ENCODE data around the gene HIPK3.

The HIPK3 gene

GRCh38 chr11:33264926-33265325 is 7.7 kb downstream of the HIPK3 start:
- TF ChIP-seq CTCF (IDR thresholded peaks at IDR 0.05; ENCODE audit: low read depth, low read length), result no peak
- H3K4me1 ChIP-seq, result no peaks in the 10 kb centered on the region

GRCh38 chr11:33266393-33267215 is 9.4 kb downstream of the HIPK3 start:
- Histone ChIP-seq H3K4me3 (ENCODE audit: low read depth, low read length) (no peak overlapping the region), H3K27me3 (no peaks in the 10 kb centered on the region), H3K9me3 (no peaks in the 10 kb centered on the region), H3K4me1 (no peaks in the 10 kb centered on the region), H3K36me3 (no peaks in the 10 kb centered on the region)
- TF ChIP-seq CTCF (IDR thresholded peaks at IDR 0.05; ENCODE audit: low read depth, low read length), result no peak
- DNase-seq, result no peak

More at GRCh38 chr11:33264926-33265325, 7.7 kb downstream of the HIPK3 start:
- no peaks in the 10 kb centered on the region for H3K9me3 ChIP-seq
- no peaks in the 10 kb centered on the region for H3K27me3 ChIP-seq
- no peaks in the 10 kb centered on the region for H3K36me3 ChIP-seq
- no peak overlapping the region for H3K4me3 ChIP-seq (ENCODE audit: low read depth, low read length)
- no peak for DNase-seq

GRCh38 chr11:33268945-33269540 is 11.9 kb downstream of the HIPK3 start:
- DNase-seq, result no peak

GRCh38 chr11:33269822-33270221 is 12.6 kb downstream of the HIPK3 start:
- no peak for TF ChIP-seq CTCF (IDR thresholded peaks at IDR 0.05; ENCODE audit: low read depth, low read length)
- Histone ChIP-seq H3K4me3 (ENCODE audit: low read depth, low read length) (no peak overlapping the region), H3K4me1 (no peaks in the 10 kb centered on the region), H3K36me3 (no peaks in the 10 kb centered on the region), H3K27me3 (no peaks in the 10 kb centered on the region), H3K9me3 (no peaks in the 10 kb centered on the region)
- no peak for DNase-seq

More at GRCh38 chr11:33268945-33269540, 11.9 kb downstream of the HIPK3 start:
- Histone ChIP-seq H3K27me3 (no peaks in the 10 kb centered on the region), H3K9me3 (no peaks in the 10 kb centered on the region), H3K4me1 (no peaks in the 10 kb centered on the region), H3K4me3 (ENCODE audit: low read depth, low read length) (no peak overlapping the region), H3K36me3 (no peaks in the 10 kb centered on the region)
- no peak for TF ChIP-seq CTCF (IDR thresholded peaks at IDR 0.05; ENCODE audit: low read depth, low read length)

- DNase-seq, result no peak
- no peak for TF ChIP-seq CTCF (IDR thresholded peaks at IDR 0.05; ENCODE audit: low read depth, low read length)
- H3K36me3 ChIP-seq, result no peaks in the 10 kb centered on the region
- H3K27me3 ChIP-seq, result no peaks in the 10 kb centered on the region
- no peak overlapping the region for H3K4me3 ChIP-seq (ENCODE audit: low read depth, low read length)
- no peaks in the 10 kb centered on the region for H3K9me3 ChIP-seq
- H3K4me1 ChIP-seq, result no peaks in the 10 kb centered on the region
Measured at GRCh38 chr11:33271059-33271458, 13.9 kb downstream of the HIPK3 start.

Measured in BE2C (cell line).